ENCODE measurements around the gene CAVIN4.

The CAVIN4 gene

DNA sequence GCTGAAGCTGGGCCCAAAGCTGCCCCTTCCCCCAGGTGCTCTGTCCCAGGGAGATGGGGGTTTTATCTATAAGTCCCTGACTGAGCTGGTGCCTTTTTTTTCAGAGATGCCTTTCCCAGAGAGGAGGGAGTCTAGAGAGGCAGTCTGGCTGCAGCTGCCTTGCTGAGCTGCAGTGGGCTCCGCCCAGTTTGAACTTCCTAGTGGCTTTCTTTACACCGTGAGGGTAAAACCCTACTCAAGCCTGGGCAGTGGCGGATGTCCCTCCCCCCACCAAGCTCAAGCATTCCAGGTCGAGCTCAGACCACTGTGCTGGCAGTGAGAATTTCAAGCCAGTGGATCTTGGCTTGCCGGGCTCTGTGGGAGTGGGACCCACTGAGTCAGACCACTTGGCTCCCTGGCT, 41.3 kb downstream of the CAVIN4 start (continued):
- TF ChIP-seq, protein P1, sequence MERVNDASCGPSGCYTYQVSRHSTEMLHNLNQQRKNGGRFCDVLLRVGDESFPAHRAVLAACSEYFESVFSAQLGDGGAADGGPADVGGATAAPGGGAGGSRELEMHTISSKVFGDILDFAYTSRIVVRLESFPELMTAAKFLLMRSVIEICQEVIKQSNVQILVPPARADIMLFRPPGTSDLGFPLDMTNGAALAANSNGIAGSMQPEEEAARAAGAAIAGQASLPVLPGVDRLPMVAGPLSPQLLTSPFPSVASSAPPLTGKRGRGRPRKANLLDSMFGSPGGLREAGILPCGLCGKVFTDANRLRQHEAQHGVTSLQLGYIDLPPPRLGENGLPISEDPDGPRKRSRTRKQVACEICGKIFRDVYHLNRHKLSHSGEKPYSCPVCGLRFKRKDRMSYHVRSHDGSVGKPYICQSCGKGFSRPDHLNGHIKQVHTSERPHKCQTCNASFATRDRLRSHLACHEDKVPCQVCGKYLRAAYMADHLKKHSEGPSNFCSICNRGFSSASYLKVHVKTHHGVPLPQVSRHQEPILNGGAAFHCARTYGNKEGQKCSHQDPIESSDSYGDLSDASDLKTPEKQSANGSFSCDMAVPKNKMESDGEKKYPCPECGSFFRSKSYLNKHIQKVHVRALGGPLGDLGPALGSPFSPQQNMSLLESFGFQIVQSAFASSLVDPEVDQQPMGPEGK (CRISPR knock-in tag; IDR thresholded peaks at IDR 0.05; ENCODE audit: borderline replicate concordance): no peak

DNA sequence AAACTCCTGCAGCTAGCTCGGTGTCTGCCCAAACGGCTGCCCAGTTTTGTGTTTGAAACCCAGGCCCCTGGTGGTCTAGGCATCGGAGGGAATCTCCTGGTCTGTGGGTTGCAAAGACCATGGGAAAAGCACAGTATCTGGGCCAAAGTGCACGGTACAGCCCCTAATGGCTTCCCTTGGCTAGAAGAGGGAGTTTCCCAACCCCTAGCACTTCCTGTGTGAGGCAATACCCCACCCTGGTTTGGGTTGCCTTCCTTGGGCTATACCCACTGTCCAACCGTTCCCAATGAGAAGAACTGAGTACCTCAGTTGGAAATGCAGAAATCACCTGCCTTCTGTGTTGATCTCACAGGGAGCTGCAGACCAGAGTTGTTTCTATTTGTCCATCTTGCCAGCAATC, 41.8 kb downstream of the CAVIN4 start:
- no peak for TF ChIP-seq SNAI2 (CRISPR knock-in tag; IDR thresholded peaks at IDR 0.05)
- no peak for TF ChIP-seq RARB (CRISPR knock-in tag; IDR thresholded peaks at IDR 0.05)
- TF ChIP-seq, protein P2, sequence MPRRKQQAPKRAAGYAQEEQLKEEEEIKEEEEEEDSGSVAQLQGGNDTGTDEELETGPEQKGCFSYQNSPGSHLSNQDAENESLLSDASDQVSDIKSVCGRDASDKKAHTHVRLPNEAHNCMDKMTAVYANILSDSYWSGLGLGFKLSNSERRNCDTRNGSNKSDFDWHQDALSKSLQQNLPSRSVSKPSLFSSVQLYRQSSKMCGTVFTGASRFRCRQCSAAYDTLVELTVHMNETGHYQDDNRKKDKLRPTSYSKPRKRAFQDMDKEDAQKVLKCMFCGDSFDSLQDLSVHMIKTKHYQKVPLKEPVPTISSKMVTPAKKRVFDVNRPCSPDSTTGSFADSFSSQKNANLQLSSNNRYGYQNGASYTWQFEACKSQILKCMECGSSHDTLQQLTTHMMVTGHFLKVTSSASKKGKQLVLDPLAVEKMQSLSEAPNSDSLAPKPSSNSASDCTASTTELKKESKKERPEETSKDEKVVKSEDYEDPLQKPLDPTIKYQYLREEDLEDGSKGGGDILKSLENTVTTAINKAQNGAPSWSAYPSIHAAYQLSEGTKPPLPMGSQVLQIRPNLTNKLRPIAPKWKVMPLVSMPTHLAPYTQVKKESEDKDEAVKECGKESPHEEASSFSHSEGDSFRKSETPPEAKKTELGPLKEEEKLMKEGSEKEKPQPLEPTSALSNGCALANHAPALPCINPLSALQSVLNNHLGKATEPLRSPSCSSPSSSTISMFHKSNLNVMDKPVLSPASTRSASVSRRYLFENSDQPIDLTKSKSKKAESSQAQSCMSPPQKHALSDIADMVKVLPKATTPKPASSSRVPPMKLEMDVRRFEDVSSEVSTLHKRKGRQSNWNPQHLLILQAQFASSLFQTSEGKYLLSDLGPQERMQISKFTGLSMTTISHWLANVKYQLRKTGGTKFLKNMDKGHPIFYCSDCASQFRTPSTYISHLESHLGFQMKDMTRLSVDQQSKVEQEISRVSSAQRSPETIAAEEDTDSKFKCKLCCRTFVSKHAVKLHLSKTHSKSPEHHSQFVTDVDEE (CRISPR knock-in tag; IDR thresholded peaks at IDR 0.05): no peak
- TF ChIP-seq ARNTL (CRISPR knock-in tag; IDR thresholded peaks at IDR 0.05; ENCODE audit: borderline replicate concordance, low read depth): no peak
- TF ChIP-seq, protein P3, sequence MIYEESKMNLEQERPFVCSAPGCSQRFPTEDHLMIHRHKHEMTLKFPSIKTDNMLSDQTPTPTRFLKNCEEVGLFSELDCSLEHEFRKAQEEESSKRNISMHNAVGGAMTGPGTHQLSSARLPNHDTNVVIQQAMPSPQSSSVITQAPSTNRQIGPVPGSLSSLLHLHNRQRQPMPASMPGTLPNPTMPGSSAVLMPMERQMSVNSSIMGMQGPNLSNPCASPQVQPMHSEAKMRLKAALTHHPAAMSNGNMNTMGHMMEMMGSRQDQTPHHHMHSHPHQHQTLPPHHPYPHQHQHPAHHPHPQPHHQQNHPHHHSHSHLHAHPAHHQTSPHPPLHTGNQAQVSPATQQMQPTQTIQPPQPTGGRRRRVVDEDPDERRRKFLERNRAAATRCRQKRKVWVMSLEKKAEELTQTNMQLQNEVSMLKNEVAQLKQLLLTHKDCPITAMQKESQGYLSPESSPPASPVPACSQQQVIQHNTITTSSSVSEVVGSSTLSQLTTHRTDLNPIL (CRISPR knock-in tag; IDR thresholded peaks at IDR 0.05; ENCODE audit: low read depth): no peak
- TF ChIP-seq ISL1 (CRISPR knock-in tag; IDR thresholded peaks at IDR 0.05): no peak
- no peak for TF ChIP-seq CSDC2 (CRISPR knock-in tag; IDR thresholded peaks at IDR 0.05)
- TF ChIP-seq ZNF565 (CRISPR knock-in tag; conservative IDR thresholded peaks at IDR 0.05; ENCODE audit: low read depth): no peak
- TF ChIP-seq ZNF8 (CRISPR knock-in tag; IDR thresholded peaks at IDR 0.05): no peak
- TF ChIP-seq ZFP3 (CRISPR knock-in tag; IDR thresholded peaks at IDR 0.05): no peak
- no peak for TF ChIP-seq TCF4 (CRISPR knock-in tag; IDR thresholded peaks at IDR 0.05; ENCODE audit: borderline replicate concordance)
- TF ChIP-seq ZNF70 (CRISPR knock-in tag; IDR thresholded peaks at IDR 0.05): no peak
- TF ChIP-seq, protein P4, sequence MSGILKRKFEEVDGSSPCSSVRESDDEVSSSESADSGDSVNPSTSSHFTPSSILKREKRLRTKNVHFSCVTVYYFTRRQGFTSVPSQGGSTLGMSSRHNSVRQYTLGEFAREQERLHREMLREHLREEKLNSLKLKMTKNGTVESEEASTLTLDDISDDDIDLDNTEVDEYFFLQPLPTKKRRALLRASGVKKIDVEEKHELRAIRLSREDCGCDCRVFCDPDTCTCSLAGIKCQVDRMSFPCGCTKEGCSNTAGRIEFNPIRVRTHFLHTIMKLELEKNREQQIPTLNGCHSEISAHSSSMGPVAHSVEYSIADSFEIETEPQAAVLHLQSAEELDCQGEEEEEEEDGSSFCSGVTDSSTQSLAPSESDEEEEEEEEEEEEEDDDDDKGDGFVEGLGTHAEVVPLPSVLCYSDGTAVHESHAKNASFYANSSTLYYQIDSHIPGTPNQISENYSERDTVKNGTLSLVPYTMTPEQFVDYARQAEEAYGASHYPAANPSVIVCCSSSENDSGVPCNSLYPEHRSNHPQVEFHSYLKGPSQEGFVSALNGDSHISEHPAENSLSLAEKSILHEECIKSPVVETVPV (CRISPR knock-in tag; IDR thresholded peaks at IDR 0.05): no peak
- TF ChIP-seq BACH2 (CRISPR knock-in tag; IDR thresholded peaks at IDR 0.05; ENCODE audit: borderline replicate concordance): no peak
- no peak for TF ChIP-seq ZC3H10 (CRISPR knock-in tag; IDR thresholded peaks at IDR 0.05)
- ATAC-seq: no peak

DNA sequence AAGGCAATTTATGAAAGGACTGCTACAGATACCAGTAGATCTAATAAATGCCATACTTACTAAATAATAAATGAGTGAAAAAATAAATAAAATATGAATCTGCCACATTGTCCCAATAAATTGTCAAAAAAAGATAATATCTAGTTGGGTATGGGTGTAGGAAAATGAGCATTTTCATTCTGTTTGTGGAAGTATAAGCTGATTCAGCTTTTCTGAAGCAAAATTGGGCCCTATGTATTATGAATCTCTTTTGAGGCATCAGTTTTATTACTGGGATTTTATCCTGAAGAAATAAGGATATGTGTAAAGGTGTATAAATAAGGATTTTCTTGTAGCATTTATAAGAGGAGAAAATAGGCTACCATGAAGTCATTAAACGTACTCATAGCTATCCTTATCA, 46.1 kb downstream of the CAVIN4 start:
- TF ChIP-seq ARNTL (CRISPR knock-in tag; IDR thresholded peaks at IDR 0.05; ENCODE audit: borderline replicate concordance, low read depth) (no peak), ISL1 (CRISPR knock-in tag; IDR thresholded peaks at IDR 0.05) (no peak), ZFP30 (CRISPR knock-in tag; IDR thresholded peaks at IDR 0.05) (no peak), SNAI2 (CRISPR knock-in tag; IDR thresholded peaks at IDR 0.05) (no peak), PPARA (CRISPR knock-in tag; IDR thresholded peaks at IDR 0.05; ENCODE audit: borderline replicate concordance) (no peak), OSR1 (CRISPR knock-in tag; IDR thresholded peaks at IDR 0.05) (no peak), ZFP3 (CRISPR knock-in tag; IDR thresholded peaks at IDR 0.05) (no peak), TCF4 (CRISPR knock-in tag; IDR thresholded peaks at IDR 0.05; ENCODE audit: borderline replicate concordance) (no peak), CSDC2 (CRISPR knock-in tag; IDR thresholded peaks at IDR 0.05) (no peak), ZNF8 (CRISPR knock-in tag; IDR thresholded peaks at IDR 0.05) (no peak), ESRRG (CRISPR knock-in tag; IDR thresholded peaks at IDR 0.05) (no peak), RARB (CRISPR knock-in tag; IDR thresholded peaks at IDR 0.05) (no peak), ZNF565 (CRISPR knock-in tag; conservative IDR thresholded peaks at IDR 0.05; ENCODE audit: low read depth) (no peak)
- TF ChIP-seq, protein P2 (CRISPR knock-in tag; IDR thresholded peaks at IDR 0.05): no peak
- TF ChIP-seq, protein P3 (CRISPR knock-in tag; IDR thresholded peaks at IDR 0.05; ENCODE audit: low read depth): no peak

More for the DNA sequence above, 46.1 kb downstream of the CAVIN4 start:
- ATAC-seq: no peak
